ENCODE results near the gene RNH1.

The RNH1 gene

GRCh38 chr11:506995-507726, at the start of gene RNH1:
Gene RNH1, minus strand, starts transcription at chr11:507242. Its CDS starts 5,080 bp downstream, at chr11:502162.
- DNase-seq (ENCODE audit: low spot score), result peak; percentile 99

GRCh38 chr11:555780-556661, 49.0 kb upstream of the RNH1 start:
- DNase-seq (ENCODE audit: low spot score), result no peak

- DNase-seq (ENCODE audit: low spot score), result no peak
Measured at GRCh38 chr11:555227-555779, 48.3 kb upstream of the RNH1 start.

- peak; percentile 78 for DNase-seq (ENCODE audit: low spot score)
Measured at GRCh38 chr11:554428-555226, 47.6 kb upstream of the RNH1 start.

GRCh38 chr11:553988-554340, 46.9 kb upstream of the RNH1 start:
- no peak for DNase-seq (ENCODE audit: low spot score)

GRCh38 chr11:553083-553987, 46.3 kb upstream of the RNH1 start:
- no peak for DNase-seq (ENCODE audit: low spot score)

GRCh38 chr11:551596-551995, 44.6 kb upstream of the RNH1 start:
- no peak for DNase-seq (ENCODE audit: low spot score)

GRCh38 chr11:551131-551530, 44.1 kb upstream of the RNH1 start:
- no peak for DNase-seq (ENCODE audit: low spot score)

GRCh38 chr11:550746-551085, 43.7 kb upstream of the RNH1 start:
- no peak for DNase-seq (ENCODE audit: low spot score)

GRCh38 chr11:550021-550745, 43.1 kb upstream of the RNH1 start:
- no peak for DNase-seq (ENCODE audit: low spot score)

GRCh38 chr11:548700-549603, 41.9 kb upstream of the RNH1 start:
- DNase-seq (ENCODE audit: low spot score), result no peak

- no peak for DNase-seq (ENCODE audit: low spot score)
Measured at GRCh38 chr11:545171-545570, 38.1 kb upstream of the RNH1 start.

- DNase-seq (ENCODE audit: low spot score), result no peak
Measured at GRCh38 chr11:544817-545166, 37.8 kb upstream of the RNH1 start.

GRCh38 chr11:541433-541885, 34.4 kb upstream of the RNH1 start:
- DNase-seq (ENCODE audit: low spot score), result no peak

- no peak for DNase-seq (ENCODE audit: low spot score)
Measured at GRCh38 chr11:540583-541432, 33.8 kb upstream of the RNH1 start.

- no peak for DNase-seq (ENCODE audit: low spot score)
Measured at GRCh38 chr11:539971-540481, 33.0 kb upstream of the RNH1 start.

GRCh38 chr11:538431-539051, 31.5 kb upstream of the RNH1 start:
- DNase-seq (ENCODE audit: low spot score), result no peak
